ENCODE measurements around the gene TPRA1.

The TPRA1 gene

GRCh38 chr3:127588806-127589577 is 1.5 kb downstream of the TPRA1 start:
- FAIRE-seq = no peak

GRCh38 chr3:127587876-127588275 is 2.7 kb downstream of the TPRA1 start:
- FAIRE-seq = no peak

GRCh38 chr3:127585813-127586413 is 4.6 kb downstream of the TPRA1 start:
- FAIRE-seq = no peak

- FAIRE-seq = no peak
These were observed 5.2 kb downstream of the TPRA1 start for GRCh38 chr3:127585163-127585812.

GRCh38 chr3:127584734-127585133 is 5.8 kb downstream of the TPRA1 start:
- FAIRE-seq = no peak

- FAIRE-seq = no peak
These were observed 10.0 kb downstream of the TPRA1 start for GRCh38 chr3:127580327-127581060.

GRCh38 chr3:127578802-127579201 is 11.7 kb downstream of the TPRA1 start:
- FAIRE-seq = no peak

- no peak for FAIRE-seq
These were observed 12.4 kb downstream of the TPRA1 start for GRCh38 chr3:127578168-127578567.

- no peak for FAIRE-seq
These were observed 13.1 kb downstream of the TPRA1 start for GRCh38 chr3:127577448-127577847.

GRCh38 chr3:127574880-127575878 is 15.4 kb downstream of the TPRA1 start:
- no peak for FAIRE-seq

GRCh38 chr3:127573912-127574311 is 16.6 kb downstream of the TPRA1 start:
- no peak for FAIRE-seq

GRCh38 chr3:127573401-127573800 is 17.1 kb downstream of the TPRA1 start:
- FAIRE-seq = no peak

- no peak for FAIRE-seq
These were observed 17.8 kb downstream of the TPRA1 start for GRCh38 chr3:127572735-127573134.

- no peak for FAIRE-seq
These were observed 18.3 kb downstream of the TPRA1 start for GRCh38 chr3:127572186-127572585.

- FAIRE-seq = no peak
These were observed 20.0 kb downstream of the TPRA1 start for GRCh38 chr3:127570520-127570919.

GRCh38 chr3:127569160-127569559 is 21.4 kb downstream of the TPRA1 start:
- FAIRE-seq = no peak

- FAIRE-seq = no peak
These were observed 21.9 kb downstream of the TPRA1 start for GRCh38 chr3:127568586-127568985.

GRCh38 chr3:127566833-127567232 is 23.7 kb downstream of the TPRA1 start:
- no peak for FAIRE-seq

- no peak for FAIRE-seq
These were observed 24.8 kb downstream of the TPRA1 start for GRCh38 chr3:127565711-127566110.

GRCh38 chr3:127560051-127560787 is 30.3 kb downstream of the TPRA1 start:
- no peak for FAIRE-seq

GRCh38 chr3:127556565-127556964 is 34.0 kb downstream of the TPRA1 start:
- no peak for FAIRE-seq
